AG04450 (cell line): ENCODE data around the gene ALPL. TPM values are rescaled to one million over a fixed set of nuclear protein-coding genes. Genes with fewer than 3 reads are reported as not detected.

Experiments
- CTCF ChIA-PET: fragments of 300-600, 350-600 bp; formaldehyde crosslinking; extraction: SDS; loops from one replicate; lab custom pipeline; 2022; ENCODE audit warnings: antibody characterized with exemption, inconsistent platforms; lab: Charles Lee
- POLR2A ChIA-PET: fragments of 350-600 bp; formaldehyde crosslinking; extraction: SDS; loops from one replicate; lab custom pipeline; 2021; ENCODE audit warnings: antibody characterized with exemption, inconsistent platforms; lab: Yijun Ruan, JAX
- DNase-seq: peaks from one replicate; pipeline ENCODE4 v3.0.0-alpha.2; 2011; ENCODE audit warnings: low read depth, low spot score
- H3K27ac ChIP-seq: one replicate; pipeline ENCODE4 v1.5.1; 2012; ENCODE audit warnings: low read depth, low read length, control low read depth
- H3K27me3 ChIP-seq: one replicate; pipeline ENCODE4 v1.6.0; 2012; ENCODE audit warnings: low read length; ENCODE audit not compliant: control insufficient read depth, insufficient read depth
- H3K4me3 ChIP-seq: 2 replicates; pipeline ENCODE4 v1.5.1; 2011; ENCODE audit warnings: mild to moderate bottlenecking, low read depth, low read length, control low read depth
- H3K9me3 ChIP-seq: 2 replicates; pipeline ENCODE4 v1.5.1; 2012; ENCODE audit warnings: low read length; ENCODE audit not compliant: control insufficient read depth, insufficient read depth
- polyA plus RNA-seq: library from polyadenylated mRNA; depleted of rRNA; stranded (reverse); fragments of >200 nt; gene quantifications from 2 replicates; pipeline ENCODE4 v1.2.3, GENCODE V29; 2011
- TF ChIP-seq, protein P1 (sequence below): IDR thresholded peaks from 2 replicates; pipeline ENCODE4 v1.5.1; 2011; ENCODE audit warnings: low read depth, low read length, control low read depth, inconsistent platforms

Gene ALPL
- polyA plus RNA-seq, 1 experiment, result 1.8 TPM

DNA sequence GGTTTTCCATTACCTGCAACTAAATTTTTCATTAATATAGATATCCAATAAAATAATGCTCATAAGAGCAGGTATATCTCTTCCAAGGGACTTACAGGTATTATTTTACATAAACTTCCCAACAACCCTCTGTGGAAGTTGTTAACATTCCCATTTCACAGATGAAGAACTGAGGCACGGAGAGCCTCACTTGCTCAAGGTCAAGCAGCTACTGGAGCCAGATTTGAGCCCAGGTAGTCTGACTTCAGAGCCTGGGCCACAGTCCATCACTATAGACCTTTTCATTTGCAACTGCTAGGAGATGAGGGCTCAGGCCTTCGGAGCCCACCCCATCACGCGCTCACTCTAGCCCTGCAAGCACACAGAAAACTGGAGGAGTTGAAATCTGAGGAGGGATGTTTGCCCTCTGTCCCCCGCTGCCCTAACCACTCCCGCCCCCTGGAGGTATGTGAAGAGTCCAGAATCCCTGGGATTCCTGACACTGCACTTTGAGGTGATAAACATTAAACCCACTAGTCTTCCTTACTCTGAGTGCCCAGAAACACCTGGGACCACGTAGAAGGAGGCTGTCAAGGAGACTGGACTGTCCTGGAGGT is 11.7 kb upstream of the ALPL start:
- TF ChIP-seq, protein P1, sequence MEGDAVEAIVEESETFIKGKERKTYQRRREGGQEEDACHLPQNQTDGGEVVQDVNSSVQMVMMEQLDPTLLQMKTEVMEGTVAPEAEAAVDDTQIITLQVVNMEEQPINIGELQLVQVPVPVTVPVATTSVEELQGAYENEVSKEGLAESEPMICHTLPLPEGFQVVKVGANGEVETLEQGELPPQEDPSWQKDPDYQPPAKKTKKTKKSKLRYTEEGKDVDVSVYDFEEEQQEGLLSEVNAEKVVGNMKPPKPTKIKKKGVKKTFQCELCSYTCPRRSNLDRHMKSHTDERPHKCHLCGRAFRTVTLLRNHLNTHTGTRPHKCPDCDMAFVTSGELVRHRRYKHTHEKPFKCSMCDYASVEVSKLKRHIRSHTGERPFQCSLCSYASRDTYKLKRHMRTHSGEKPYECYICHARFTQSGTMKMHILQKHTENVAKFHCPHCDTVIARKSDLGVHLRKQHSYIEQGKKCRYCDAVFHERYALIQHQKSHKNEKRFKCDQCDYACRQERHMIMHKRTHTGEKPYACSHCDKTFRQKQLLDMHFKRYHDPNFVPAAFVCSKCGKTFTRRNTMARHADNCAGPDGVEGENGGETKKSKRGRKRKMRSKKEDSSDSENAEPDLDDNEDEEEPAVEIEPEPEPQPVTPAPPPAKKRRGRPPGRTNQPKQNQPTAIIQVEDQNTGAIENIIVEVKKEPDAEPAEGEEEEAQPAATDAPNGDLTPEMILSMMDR, result peak; percentile 30; the same call in 1 of the 2 replicates
- H3K27ac ChIP-seq, result no peak overlapping the region
- POLR2A ChIA-PET, result no interaction called here
- H3K9me3 ChIP-seq, result peaks cover 2% of the 10 kb centered on the region; the same call in 1 of the 2 replicates
- H3K4me3 ChIP-seq, result no peak overlapping the region
- DNase-seq, result no peak
- CTCF ChIA-PET, result no interaction called here
- peaks cover 11% of the 10 kb centered on the region for H3K27me3 ChIP-seq

DNA sequence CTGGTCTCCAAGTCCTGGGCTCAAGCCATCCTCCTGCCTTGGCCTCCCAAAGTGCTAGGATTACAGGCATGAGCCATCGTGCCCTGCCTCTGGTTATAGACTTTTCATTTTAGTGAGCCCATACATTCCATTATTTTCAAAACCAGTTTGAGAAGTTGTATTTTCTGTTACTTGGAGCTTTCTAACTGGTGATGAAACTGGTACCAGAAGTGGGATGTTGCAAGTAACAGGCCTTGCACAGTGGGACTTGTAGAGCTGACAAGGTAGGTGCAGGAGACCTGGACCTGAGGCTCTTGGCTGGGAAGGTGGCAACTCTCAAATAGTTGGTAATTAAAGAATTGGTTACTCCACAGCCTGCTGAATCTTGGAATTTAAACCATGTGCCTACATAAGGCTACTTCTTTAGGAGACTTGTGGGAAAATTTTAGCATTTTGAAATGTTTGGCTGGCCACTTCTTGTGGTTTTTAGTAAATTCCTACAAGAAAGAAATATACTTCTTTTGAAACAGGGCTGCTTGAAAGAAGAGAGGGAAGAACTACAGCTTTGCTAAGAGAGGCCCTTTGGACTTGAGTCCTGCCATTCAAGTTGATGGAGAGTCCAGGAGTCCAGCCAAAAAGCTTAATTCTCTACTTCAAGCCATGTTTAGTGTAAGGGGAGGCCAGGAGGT is 9.8 kb upstream of the ALPL start:
- peaks cover 9% of the 10 kb centered on the region for H3K27me3 ChIP-seq
- no peak overlapping the region for H3K27ac ChIP-seq
- POLR2A ChIA-PET, result no interaction called here
- H3K9me3 ChIP-seq, result peaks cover 2% of the 10 kb centered on the region; the same call in 1 of the 2 replicates
- DNase-seq, result no peak
- CTCF ChIA-PET, result interaction anchor here (1.2 to 2.1 kb wide), 3 partner anchors 8 to 129 kb away, joined by 4 to 14 read pairs (median 4); partner anchors contain the start of gene ALPL
- H3K4me3 ChIP-seq, result no peak overlapping the region
- TF ChIP-seq, protein P1, result no peak

DNA sequence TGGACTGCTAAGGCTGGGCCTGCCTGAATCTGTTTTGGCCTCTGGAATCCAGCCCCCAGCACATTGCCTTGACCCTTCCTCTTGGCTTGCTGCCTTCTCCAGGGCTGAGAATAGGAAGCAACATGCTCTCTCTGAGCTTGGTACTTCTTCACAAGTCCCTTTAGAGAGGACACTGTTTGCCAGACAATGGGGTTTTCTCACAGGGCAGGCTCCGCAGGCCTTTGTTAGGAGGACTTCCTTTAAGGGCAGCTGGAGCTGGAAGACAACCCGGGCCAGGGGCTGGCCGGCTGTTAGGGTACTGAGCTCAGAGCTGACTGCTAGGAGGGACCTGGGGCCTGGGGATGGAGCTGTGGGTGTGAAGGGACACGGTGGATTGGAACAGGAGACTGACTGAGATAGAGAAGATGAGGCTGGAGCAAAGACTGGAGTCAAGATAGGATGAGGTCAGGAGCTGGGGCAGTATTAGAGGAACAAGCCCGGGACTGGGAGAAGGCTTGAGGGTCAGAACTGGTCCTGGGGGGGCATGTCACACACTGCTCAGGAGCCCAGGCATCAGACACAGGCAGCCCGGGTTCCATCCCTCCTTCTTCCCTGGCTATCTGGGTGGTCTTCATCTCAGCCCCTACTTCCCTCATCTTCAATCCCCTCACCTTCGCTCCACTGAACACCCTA is 5.4 kb upstream of the ALPL start:
- no peak for DNase-seq
- ChIA-PET CTCF (interaction anchor here (0.5 kb wide), 1 partner anchor 124 kb away, joined by 3 read pairs; no protein-coding TSS in a partner anchor), POLR2A (no interaction called here)
- Histone ChIP-seq H3K9me3 (peaks cover 2% of the 10 kb centered on the region), H3K27ac (no peak overlapping the region), H3K4me3 (no peak overlapping the region), H3K27me3 (peaks cover 13% of the 10 kb centered on the region)
- TF ChIP-seq, protein P1, result no peak

DNA sequence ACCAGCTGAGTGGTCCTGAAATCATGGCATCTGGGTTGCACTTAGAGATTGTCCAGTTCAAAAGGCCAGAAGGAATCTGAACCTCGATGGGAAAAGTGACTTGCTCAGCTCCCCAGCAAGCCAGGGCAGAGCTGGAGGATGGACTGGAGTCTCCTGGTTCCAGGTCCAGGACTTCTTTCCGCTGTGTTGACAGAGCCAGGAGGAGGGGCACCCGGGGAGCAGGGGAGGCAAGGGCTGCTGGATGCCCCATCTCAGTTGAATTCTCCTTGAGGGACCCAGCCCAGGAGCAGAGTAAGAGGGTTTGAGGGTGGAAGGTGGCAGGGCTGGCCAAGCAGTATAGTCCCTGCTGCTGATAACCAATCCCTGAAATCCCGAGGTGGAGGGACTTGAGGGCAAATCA is 2.4 kb upstream of the ALPL start:
- Histone ChIP-seq H3K27ac (no peak overlapping the region), H3K9me3 (no peaks in the 10 kb centered on the region; the same call in 1 of the 2 replicates), H3K4me3 (no peak overlapping the region), H3K27me3 (peaks cover 26% of the 10 kb centered on the region)
- ChIA-PET POLR2A (no interaction called here), CTCF (interaction anchor here (1.0 to 1.4 kb wide), 3 partner anchors 29 to 136 kb away, joined by 3 to 5 read pairs (median 3); no protein-coding TSS in a partner anchor)
- no peak for DNase-seq
- TF ChIP-seq, protein P1, result no peak
